ENCODE measurements around the gene MYO18A. TPM values are rescaled to one million over a fixed set of nuclear protein-coding genes. Genes with fewer than 3 reads are reported as not detected.

Gene MYO18A
- total RNA-seq, 2 donors from 2014 or later = 43.8 to 56.7 TPM

- peaks cover 2% of the 10 kb centered on the region for H3K4me1 Mint-ChIP-seq
- H3K9me3 ChIP-seq (ENCODE audit: control insufficient read depth, low read length) = no peaks in the 10 kb centered on the region
- no peaks in the 10 kb centered on the region for H3K36me3 Mint-ChIP-seq (ENCODE audit: low read depth)
- no peaks in the 10 kb centered on the region for H3K4me1 ChIP-seq (ENCODE audit: control insufficient read depth, insufficient read depth, low read length)
- no peak overlapping the region for H3K4me3 ChIP-seq (ENCODE audit: low read length)
- no peak overlapping the region for H3K27ac ChIP-seq (ENCODE audit: low read depth, low read length)
- TF ChIP-seq, protein P1, sequence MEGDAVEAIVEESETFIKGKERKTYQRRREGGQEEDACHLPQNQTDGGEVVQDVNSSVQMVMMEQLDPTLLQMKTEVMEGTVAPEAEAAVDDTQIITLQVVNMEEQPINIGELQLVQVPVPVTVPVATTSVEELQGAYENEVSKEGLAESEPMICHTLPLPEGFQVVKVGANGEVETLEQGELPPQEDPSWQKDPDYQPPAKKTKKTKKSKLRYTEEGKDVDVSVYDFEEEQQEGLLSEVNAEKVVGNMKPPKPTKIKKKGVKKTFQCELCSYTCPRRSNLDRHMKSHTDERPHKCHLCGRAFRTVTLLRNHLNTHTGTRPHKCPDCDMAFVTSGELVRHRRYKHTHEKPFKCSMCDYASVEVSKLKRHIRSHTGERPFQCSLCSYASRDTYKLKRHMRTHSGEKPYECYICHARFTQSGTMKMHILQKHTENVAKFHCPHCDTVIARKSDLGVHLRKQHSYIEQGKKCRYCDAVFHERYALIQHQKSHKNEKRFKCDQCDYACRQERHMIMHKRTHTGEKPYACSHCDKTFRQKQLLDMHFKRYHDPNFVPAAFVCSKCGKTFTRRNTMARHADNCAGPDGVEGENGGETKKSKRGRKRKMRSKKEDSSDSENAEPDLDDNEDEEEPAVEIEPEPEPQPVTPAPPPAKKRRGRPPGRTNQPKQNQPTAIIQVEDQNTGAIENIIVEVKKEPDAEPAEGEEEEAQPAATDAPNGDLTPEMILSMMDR (conservative IDR thresholded peaks at IDR 0.05) = no peak
- H3K9me3 Mint-ChIP-seq = no peaks in the 10 kb centered on the region
- no peaks in the 10 kb centered on the region for H3K27me3 ChIP-seq (ENCODE audit: control insufficient read depth, insufficient read depth, low read length, poor library complexity, severe bottlenecking)
- DNase-seq = peak; percentile 58
- no peak overlapping the region for H3K27ac Mint-ChIP-seq
- H3K36me3 ChIP-seq (ENCODE audit: control insufficient read depth, insufficient read depth, low read length) = no peaks in the 10 kb centered on the region
- WGBS, 2 experiments (ENCODE audit: insufficient coverage in 1 of 2, insufficient read length in 1 of 2) = 92 to 96% methylated on average over 4 of the region's 4 CpGs
- no peaks in the 10 kb centered on the region for H3K27me3 Mint-ChIP-seq (ENCODE audit: insufficient read depth)
- no peak overlapping the region for H3K4me3 Mint-ChIP-seq
- no peak overlapping the region for H3K9ac ChIP-seq (ENCODE audit: extremely low read depth, low read length, poor library complexity, severe bottlenecking)
These were observed 35.5 kb upstream of the MYO18A start for GRCh38 chr17:29215717-29216116.

- no peaks in the 10 kb centered on the region for H3K27me3 Mint-ChIP-seq (ENCODE audit: insufficient read depth)
- peaks cover 2% of the 10 kb centered on the region for H3K4me1 Mint-ChIP-seq
- no peaks in the 10 kb centered on the region for H3K9me3 Mint-ChIP-seq
- H3K27ac Mint-ChIP-seq = no peak overlapping the region
- 95 to 97% methylated on average over 10 of the region's 10 CpGs for WGBS, 2 experiments (ENCODE audit: insufficient coverage in 1 of 2, insufficient read length in 1 of 2)
- Histone ChIP-seq H3K9me3 (ENCODE audit: control insufficient read depth, low read length) (no peaks in the 10 kb centered on the region), H3K9ac (ENCODE audit: extremely low read depth, low read length, poor library complexity, severe bottlenecking) (no peak overlapping the region), H3K4me1 (ENCODE audit: control insufficient read depth, insufficient read depth, low read length) (no peaks in the 10 kb centered on the region), H3K4me3 (ENCODE audit: low read length) (no peak overlapping the region), H3K36me3 (ENCODE audit: control insufficient read depth, insufficient read depth, low read length) (no peaks in the 10 kb centered on the region), H3K27me3 (ENCODE audit: control insufficient read depth, insufficient read depth, low read length, poor library complexity, severe bottlenecking) (no peaks in the 10 kb centered on the region), H3K27ac (ENCODE audit: low read depth, low read length) (no peak overlapping the region)
- no peak for DNase-seq
- no peak overlapping the region for H3K4me3 Mint-ChIP-seq
- no peaks in the 10 kb centered on the region for H3K36me3 Mint-ChIP-seq (ENCODE audit: low read depth)
- TF ChIP-seq, protein P1 (conservative IDR thresholded peaks at IDR 0.05) = no peak
These were observed 35.0 kb upstream of the MYO18A start for GRCh38 chr17:29215174-29215573.

DNA sequence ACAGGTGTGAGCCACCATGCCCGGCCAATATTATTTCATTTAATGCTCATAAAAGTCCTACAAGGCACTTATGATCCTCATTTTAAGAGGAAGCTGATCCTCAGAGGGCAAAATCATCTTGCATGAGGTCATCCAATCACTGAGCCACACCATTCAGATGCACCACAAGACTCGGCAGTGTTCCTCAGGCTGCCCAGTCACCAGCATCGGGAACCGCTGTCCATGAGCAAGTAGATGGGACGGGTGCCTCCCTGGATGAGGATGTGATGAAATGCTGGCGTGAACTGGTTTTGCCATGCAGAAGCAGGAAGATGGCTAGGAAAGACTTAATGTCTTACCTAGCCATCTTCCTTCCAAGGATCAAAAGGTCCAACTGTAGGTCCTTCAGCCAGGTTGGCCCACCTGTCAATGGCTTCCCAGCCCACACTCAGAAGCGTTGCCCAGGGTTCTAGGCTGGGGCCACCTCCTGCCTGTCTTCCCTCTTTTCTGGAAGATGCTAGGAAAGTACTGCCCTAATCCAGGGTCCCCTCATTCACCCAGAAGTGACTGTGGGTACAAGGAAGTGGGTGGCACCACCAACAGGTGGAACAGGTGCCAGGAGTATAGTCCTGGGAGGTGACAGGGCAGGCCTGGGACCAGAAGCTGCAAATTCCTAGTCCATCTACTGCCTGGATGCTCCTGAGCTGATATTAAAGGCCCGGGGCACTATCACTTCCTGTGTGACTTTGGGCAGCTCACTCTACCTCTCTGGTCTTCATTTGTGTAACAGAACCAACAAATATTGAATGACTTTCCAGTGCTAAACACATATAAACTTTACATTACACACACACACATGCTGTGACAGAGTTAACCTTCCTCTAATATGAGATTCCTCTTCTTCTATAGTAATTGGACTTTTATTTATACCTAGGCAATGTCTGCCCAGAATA lies 34.3 kb upstream of the MYO18A start:
- Mint-ChIP-seq H3K9me3 (no peaks in the 10 kb centered on the region), H3K27me3 (ENCODE audit: insufficient read depth) (no peaks in the 10 kb centered on the region), H3K4me1 (peaks cover 2% of the 10 kb centered on the region), H3K4me3 (no peak overlapping the region), H3K27ac (no peak overlapping the region), H3K36me3 (ENCODE audit: low read depth) (no peaks in the 10 kb centered on the region)
- Histone ChIP-seq H3K4me3 (ENCODE audit: low read length) (no peak overlapping the region), H3K4me1 (ENCODE audit: control insufficient read depth, insufficient read depth, low read length) (no peaks in the 10 kb centered on the region), H3K9me3 (ENCODE audit: control insufficient read depth, low read length) (no peaks in the 10 kb centered on the region), H3K27ac (ENCODE audit: low read depth, low read length) (no peak overlapping the region), H3K36me3 (ENCODE audit: control insufficient read depth, insufficient read depth, low read length) (no peaks in the 10 kb centered on the region), H3K27me3 (ENCODE audit: control insufficient read depth, insufficient read depth, low read length, poor library complexity, severe bottlenecking) (no peaks in the 10 kb centered on the region), H3K9ac (ENCODE audit: extremely low read depth, low read length, poor library complexity, severe bottlenecking) (no peak overlapping the region)
- 95 to 100% methylated on average over 5 to 8 of the region's 8 CpGs for whole genome bisulfite sequencing, 2 experiments (ENCODE audit: insufficient coverage in 1 of 2, insufficient read length in 1 of 2)
- DNase-seq = no peak
- TF ChIP-seq, protein P1 (conservative IDR thresholded peaks at IDR 0.05) = no peak

Measured in endodermal cell (in vitro differentiated cells).